Esophagus muscularis mucosa (tissue), 4 donors: ENCODE results near the gene CFAP57. TPM values are rescaled to one million over a fixed set of nuclear protein-coding genes. Genes with fewer than 3 reads are reported as not detected.

Experiments used
- DNase-seq: peaks from one replicate; pipeline ENCODE4 v3.0.0-alpha.2; 2017; ENCODE audit errors: extremely low spot score
- H3K27ac ChIP-seq, 4 donors: fragments of 200-600 bp; sonication (generic); replicated peaks in 1 of 4; 1 replicate in 3 of 4; 2 replicates in 1 of 4; pipeline ENCODE4 v1.5.1; 2016 to 2019; ENCODE audit warnings: mild to moderate bottlenecking in 1 of 4
- H3K27me3 ChIP-seq, 4 donors: fragments of 200-600 bp; sonication (generic); one replicate each; pipeline versions ENCODE4 v1.5.1 to v1.6.0; 2016 to 2019
- H3K36me3 ChIP-seq, 4 donors: fragments of 200-600 bp; sonication (generic); one replicate each; pipeline ENCODE4 v1.5.1; 2016 to 2019
- H3K4me1 ChIP-seq, 4 donors: fragments of 200-600 bp; sonication (generic); one replicate each; pipeline ENCODE4 v1.5.1; 2016 to 2019
- H3K4me3 ChIP-seq, 4 donors: fragments of 200-600 bp; sonication (generic); 1 replicate in 2 of 4; 2 replicates in 2 of 4; pipeline ENCODE4 v1.5.1; 2016 to 2019; ENCODE audit warnings: mild to moderate bottlenecking in 4 of 4, moderate library complexity in 1 of 4
- H3K9me3 ChIP-seq, 4 donors: fragments of 200-600 bp; sonication (generic); 1 replicate in 3 of 4; 2 replicates in 1 of 4; pipeline ENCODE4 v1.5.1; 2016 to 2019
- EP300 ChIP-seq: sonication (generic); formaldehyde crosslinking; IDR thresholded peaks from one replicate; pipeline ENCODE4 v1.6.1; 2017; ENCODE audit warnings: antibody characterized with exemption
- POLR2A ChIP-seq: fragments of 450-650 bp; IDR thresholded peaks from one replicate; pipeline ENCODE4 v1.6.1; 2017; ENCODE audit warnings: antibody characterized with exemption, moderate library complexity, mild to moderate bottlenecking, low read depth
- POLR2AphosphoS5 ChIP-seq, 2 donors: sonication (generic); formaldehyde crosslinking; IDR thresholded peaks; one replicate each; pipeline ENCODE4 v1.6.1; 2017; ENCODE audit warnings: antibody characterized with exemption in 2 of 2
- WGBS: methylation state at CpG from one replicate; pipeline ENCODE4 v1.1.5; 2018; 5-methylcytosine and 5-hydroxymethylcytosine counted together
- intact Hi-C: fragments of 100-400 bp; cut with DNase I; formaldehyde crosslinking; loops from one replicate; pipeline ENCODE4 v1.15.1; 2023
- total RNA-seq, 4 donors: library from RNA; depleted of rRNA; stranded (reverse); fragments of >200 nt; gene quantifications; one replicate each; pipeline versions ENCODE4 v1.1.0 to v1.2.1, GENCODE V29; 2016
- TF ChIP-seq, protein P1 (sequence below), 3 experiments: fragments of 200-600 bp in 2 of 3; fragments of 450-650 bp in 1 of 3; sonication (generic) in 2 of 3; IDR thresholded peaks; one replicate each; pipeline ENCODE4 v1.5.1; 2017 to 2019; ENCODE audit warnings: antibody characterized with exemption in 3 of 3, mild to moderate bottlenecking in 2 of 3, moderate library complexity in 1 of 3

The CFAP57 gene
- total RNA-seq, 4 donors from 2014 or later, result not detected

DNA sequence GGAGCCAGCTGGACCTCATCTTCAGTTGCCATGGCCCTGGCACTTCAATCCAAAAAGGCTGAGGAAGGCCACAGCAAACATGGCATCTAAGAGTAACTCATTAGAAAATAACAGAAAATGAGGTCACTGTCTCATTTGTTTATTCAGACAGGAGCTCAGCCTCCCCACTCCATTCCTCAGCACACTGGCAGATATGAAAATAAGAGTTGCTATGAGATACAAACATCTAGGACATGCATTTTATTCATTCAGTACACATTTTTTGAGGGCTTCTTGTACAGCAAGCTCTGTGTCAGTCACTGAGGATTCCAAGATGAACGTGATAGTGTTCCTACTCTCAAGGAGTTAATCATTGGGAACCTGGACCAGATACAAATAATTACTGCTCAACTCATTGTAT is 65.0 kb downstream of the CFAP57 start:
- DNase-seq, result no peak
- TF ChIP-seq POLR2A, result no peak
- TF ChIP-seq, protein P1, sequence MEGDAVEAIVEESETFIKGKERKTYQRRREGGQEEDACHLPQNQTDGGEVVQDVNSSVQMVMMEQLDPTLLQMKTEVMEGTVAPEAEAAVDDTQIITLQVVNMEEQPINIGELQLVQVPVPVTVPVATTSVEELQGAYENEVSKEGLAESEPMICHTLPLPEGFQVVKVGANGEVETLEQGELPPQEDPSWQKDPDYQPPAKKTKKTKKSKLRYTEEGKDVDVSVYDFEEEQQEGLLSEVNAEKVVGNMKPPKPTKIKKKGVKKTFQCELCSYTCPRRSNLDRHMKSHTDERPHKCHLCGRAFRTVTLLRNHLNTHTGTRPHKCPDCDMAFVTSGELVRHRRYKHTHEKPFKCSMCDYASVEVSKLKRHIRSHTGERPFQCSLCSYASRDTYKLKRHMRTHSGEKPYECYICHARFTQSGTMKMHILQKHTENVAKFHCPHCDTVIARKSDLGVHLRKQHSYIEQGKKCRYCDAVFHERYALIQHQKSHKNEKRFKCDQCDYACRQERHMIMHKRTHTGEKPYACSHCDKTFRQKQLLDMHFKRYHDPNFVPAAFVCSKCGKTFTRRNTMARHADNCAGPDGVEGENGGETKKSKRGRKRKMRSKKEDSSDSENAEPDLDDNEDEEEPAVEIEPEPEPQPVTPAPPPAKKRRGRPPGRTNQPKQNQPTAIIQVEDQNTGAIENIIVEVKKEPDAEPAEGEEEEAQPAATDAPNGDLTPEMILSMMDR (IDR thresholded peaks at IDR 0.05), result no peak
- no peak for TF ChIP-seq EP300
- TF ChIP-seq POLR2AphosphoS5 (IDR thresholded peaks at IDR 0.05), result no peak
- WGBS, result 75% methylated on average over 1 of the region's 1 CpG
- Histone ChIP-seq H3K4me3 (no peak overlapping the region), H3K27me3 (no peaks in the 10 kb centered on the region), H3K27ac (no peak overlapping the region), H3K9me3 (no peaks in the 10 kb centered on the region), H3K36me3 (no peaks in the 10 kb centered on the region), H3K4me1 (peaks cover 11 to 24% (median 21%) of the 10 kb centered on the region in 4 donors)
- intact Hi-C loops, result loop anchor here (10.0 kb wide), 1 partner anchor 108 kb away; no protein-coding TSS in a partner anchor

DNA sequence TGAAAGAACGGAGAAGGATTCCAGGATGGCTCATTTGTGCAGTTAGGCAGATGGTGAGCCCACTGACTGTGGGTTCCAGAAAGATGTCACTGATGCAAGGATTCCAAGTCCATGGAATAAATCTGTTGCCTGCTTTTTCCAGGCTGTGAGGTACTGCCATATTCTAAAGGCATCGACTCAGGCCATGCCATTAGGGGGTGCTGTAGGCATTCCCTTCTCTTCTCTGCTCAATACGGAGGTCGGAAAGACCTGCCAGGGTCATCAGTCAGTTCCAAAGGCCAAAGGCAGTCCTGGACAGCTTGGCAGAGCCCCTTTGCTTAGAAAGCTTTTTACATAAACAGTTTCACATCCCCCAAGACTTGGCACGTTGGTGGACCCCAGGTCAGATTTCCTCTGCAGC is 66.0 kb downstream of the CFAP57 start:
- Histone ChIP-seq H3K4me1 (peaks cover 11 to 23% (median 17%) of the 10 kb centered on the region in 4 donors), H3K4me3 (no peak overlapping the region), H3K36me3 (no peaks in the 10 kb centered on the region), H3K27ac (no peak overlapping the region), H3K9me3 (no peaks in the 10 kb centered on the region), H3K27me3 (no peaks in the 10 kb centered on the region)
- TF ChIP-seq, protein P1 (IDR thresholded peaks at IDR 0.05), result peak; percentile 57 to 73 (median 68)
- peak; percentile 28 to 54 for TF ChIP-seq POLR2AphosphoS5 (IDR thresholded peaks at IDR 0.05)
- TF ChIP-seq EP300, result no peak
- TF ChIP-seq POLR2A, result no peak
- intact Hi-C loops, result loop anchor here (10.0 kb wide), 1 partner anchor 107 kb away; no protein-coding TSS in a partner anchor
- DNase-seq, result no peak
- 13% methylated on average over 5 of the region's 5 CpGs for WGBS

DNA sequence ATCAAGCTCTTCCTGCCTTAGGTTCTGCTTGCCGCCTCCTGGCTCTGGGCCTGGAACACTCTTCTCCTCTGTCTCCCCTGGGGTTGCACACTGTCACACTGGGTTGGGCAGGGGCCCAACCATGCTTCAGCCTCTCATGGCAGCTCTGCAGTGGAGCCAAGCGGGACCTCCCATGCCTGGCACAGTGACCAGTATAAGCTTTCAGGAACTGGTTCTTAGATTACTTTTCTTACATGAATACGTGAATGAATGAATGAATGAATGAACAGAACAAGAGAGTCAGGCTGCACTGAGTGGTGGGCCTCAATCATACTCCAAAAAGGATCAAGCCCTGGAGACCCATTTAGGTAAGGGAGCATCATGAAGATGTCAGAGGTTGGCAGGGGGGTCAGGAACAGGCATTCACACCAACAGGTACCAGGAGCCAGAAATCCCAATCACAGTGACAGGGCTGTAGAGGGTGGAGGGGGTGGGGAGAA is 66.9 kb downstream of the CFAP57 start:
- DNase-seq, result no peak
- H3K4me1 ChIP-seq, result peaks cover 11 to 23% (median 17%) of the 10 kb centered on the region in 4 donors
- WGBS, result 85% methylated on average over 3 of the region's 3 CpGs
- H3K27me3 ChIP-seq, result no peaks in the 10 kb centered on the region
- no peaks in the 10 kb centered on the region for H3K36me3 ChIP-seq
- intact Hi-C loops, result loop anchor here (10.0 kb wide), 1 partner anchor 106 kb away; no protein-coding TSS in a partner anchor
- no peaks in the 10 kb centered on the region for H3K9me3 ChIP-seq
- TF ChIP-seq, protein P1 (IDR thresholded peaks at IDR 0.05), result no peak
- no peak for TF ChIP-seq POLR2A
- TF ChIP-seq POLR2AphosphoS5 (IDR thresholded peaks at IDR 0.05), result no peak
- no peak for TF ChIP-seq EP300
- H3K27ac ChIP-seq, result no peak overlapping the region
- no peak overlapping the region for H3K4me3 ChIP-seq

DNA sequence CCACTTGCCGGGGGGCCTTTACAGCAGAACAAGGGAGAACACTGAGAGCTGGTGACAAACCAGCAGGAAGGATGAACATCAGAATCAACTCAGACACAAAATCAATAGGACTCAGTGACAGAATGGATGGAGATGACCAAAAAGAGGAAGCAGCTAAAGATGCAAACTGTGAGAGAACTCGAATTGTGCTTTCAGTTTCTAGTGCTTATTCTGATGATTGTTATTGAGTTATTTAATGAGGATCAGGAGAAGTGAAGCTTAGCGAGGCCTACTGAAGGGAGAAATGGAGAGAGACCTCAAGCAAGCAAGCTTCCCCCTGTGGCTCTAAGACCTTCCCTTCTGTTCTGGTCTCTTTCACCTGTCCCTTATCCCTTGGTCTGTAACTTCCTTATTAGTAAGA is 67.4 kb downstream of the CFAP57 start:
- no peaks in the 10 kb centered on the region for H3K27me3 ChIP-seq
- H3K4me1 ChIP-seq, result peaks cover 11 to 21% (median 17%) of the 10 kb centered on the region in 4 donors
- no peak overlapping the region for H3K27ac ChIP-seq
- no peak overlapping the region for H3K4me3 ChIP-seq
- WGBS, result 74% methylated on average over 3 of the region's 3 CpGs
- intact Hi-C loops, result loop anchor here (10.0 kb wide), 1 partner anchor 105 kb away; no protein-coding TSS in a partner anchor
- TF ChIP-seq POLR2AphosphoS5 (IDR thresholded peaks at IDR 0.05) (no peak), POLR2A (no peak), EP300 (no peak)
- TF ChIP-seq, protein P1 (IDR thresholded peaks at IDR 0.05), result no peak
- no peaks in the 10 kb centered on the region for H3K9me3 ChIP-seq
- no peak for DNase-seq
- no peaks in the 10 kb centered on the region for H3K36me3 ChIP-seq

DNA sequence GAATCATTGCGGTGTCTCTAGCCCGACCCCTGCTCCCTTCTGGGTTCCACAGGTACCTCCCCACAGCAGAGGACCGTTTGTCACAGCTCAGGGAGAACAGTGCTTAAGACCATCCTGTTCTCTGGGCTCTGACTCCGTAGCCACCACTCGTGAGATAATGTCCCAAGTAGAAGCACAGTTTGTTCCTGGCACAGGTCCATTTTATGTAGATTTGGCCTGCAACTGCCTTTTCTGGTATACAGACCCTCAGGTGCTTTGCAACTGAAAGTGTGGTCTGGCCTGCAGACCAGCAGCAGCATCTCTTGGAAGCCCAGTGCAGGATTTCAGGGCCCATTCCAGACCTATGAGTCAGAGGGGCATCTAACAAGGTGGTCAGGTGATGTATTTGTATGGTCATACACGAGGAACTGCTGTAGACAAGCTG is 69.3 kb downstream of the CFAP57 start:
- Histone ChIP-seq H3K4me1 (peaks cover 11 to 19% (median 13%) of the 10 kb centered on the region in 4 donors), H3K27me3 (no peaks in the 10 kb centered on the region), H3K4me3 (no peak overlapping the region), H3K9me3 (no peaks in the 10 kb centered on the region), H3K36me3 (no peaks in the 10 kb centered on the region), H3K27ac (no peak overlapping the region)
- 81% methylated on average over 4 of the region's 6 CpGs for WGBS
- intact Hi-C loops, result no loop called here
- TF ChIP-seq POLR2AphosphoS5 (IDR thresholded peaks at IDR 0.05) (peak in 1 of 2 donors; percentile 28), POLR2A (no peak)
- TF ChIP-seq, protein P1 (IDR thresholded peaks at IDR 0.05), result no peak
- no peak for DNase-seq
